GM12872 (cell line): ENCODE measurements around the gene ACSM2B.
"Not testable (repeated sequence)": the region's sequence is repeated elsewhere in the genome, so short reads cannot be mapped to it uniquely, and the experiment has no call there.

Experiments used
- TF ChIP-seq, protein P1 (sequence below): IDR thresholded peaks from 3 replicates; pipeline ENCODE4 v1.5.1; 2011; ENCODE audit warnings: low read depth, mild to moderate bottlenecking, low read length, moderate library complexity; ENCODE audit not compliant: insufficient read depth

The ACSM2B gene, protein sequence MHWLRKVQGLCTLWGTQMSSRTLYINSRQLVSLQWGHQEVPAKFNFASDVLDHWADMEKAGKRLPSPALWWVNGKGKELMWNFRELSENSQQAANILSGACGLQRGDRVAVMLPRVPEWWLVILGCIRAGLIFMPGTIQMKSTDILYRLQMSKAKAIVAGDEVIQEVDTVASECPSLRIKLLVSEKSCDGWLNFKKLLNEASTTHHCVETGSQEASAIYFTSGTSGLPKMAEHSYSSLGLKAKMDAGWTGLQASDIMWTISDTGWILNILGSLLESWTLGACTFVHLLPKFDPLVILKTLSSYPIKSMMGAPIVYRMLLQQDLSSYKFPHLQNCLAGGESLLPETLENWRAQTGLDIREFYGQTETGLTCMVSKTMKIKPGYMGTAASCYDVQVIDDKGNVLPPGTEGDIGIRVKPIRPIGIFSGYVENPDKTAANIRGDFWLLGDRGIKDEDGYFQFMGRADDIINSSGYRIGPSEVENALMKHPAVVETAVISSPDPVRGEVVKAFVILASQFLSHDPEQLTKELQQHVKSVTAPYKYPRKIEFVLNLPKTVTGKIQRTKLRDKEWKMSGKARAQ

DNA sequence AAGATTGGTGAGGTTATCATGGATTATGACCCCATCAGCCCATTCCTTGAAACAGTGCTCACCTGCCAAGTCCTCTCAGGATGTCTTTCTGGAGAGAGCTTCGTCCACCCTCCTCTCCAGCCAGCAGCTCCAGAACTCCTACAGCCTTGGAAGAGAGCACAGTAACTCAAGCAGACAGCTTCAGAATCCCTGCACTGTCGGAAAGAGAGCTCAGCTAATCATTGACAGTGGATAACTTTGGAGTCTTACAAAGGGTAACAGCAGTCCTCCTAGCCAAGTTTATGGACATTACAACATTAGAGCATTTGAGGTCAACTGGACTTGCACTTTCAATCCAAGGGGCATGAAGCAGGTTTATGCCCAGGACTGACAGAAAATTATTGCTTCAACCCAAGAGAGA, at the start of gene ACSM2B:
Gene ACSM2B (minus strand): TSS at position 223 of the 400 bp plus-strand sequence. CDS start 11,522 bp downstream, outside the sequence.
- TF ChIP-seq, protein P1, sequence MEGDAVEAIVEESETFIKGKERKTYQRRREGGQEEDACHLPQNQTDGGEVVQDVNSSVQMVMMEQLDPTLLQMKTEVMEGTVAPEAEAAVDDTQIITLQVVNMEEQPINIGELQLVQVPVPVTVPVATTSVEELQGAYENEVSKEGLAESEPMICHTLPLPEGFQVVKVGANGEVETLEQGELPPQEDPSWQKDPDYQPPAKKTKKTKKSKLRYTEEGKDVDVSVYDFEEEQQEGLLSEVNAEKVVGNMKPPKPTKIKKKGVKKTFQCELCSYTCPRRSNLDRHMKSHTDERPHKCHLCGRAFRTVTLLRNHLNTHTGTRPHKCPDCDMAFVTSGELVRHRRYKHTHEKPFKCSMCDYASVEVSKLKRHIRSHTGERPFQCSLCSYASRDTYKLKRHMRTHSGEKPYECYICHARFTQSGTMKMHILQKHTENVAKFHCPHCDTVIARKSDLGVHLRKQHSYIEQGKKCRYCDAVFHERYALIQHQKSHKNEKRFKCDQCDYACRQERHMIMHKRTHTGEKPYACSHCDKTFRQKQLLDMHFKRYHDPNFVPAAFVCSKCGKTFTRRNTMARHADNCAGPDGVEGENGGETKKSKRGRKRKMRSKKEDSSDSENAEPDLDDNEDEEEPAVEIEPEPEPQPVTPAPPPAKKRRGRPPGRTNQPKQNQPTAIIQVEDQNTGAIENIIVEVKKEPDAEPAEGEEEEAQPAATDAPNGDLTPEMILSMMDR = not testable (repeated sequence)

DNA sequence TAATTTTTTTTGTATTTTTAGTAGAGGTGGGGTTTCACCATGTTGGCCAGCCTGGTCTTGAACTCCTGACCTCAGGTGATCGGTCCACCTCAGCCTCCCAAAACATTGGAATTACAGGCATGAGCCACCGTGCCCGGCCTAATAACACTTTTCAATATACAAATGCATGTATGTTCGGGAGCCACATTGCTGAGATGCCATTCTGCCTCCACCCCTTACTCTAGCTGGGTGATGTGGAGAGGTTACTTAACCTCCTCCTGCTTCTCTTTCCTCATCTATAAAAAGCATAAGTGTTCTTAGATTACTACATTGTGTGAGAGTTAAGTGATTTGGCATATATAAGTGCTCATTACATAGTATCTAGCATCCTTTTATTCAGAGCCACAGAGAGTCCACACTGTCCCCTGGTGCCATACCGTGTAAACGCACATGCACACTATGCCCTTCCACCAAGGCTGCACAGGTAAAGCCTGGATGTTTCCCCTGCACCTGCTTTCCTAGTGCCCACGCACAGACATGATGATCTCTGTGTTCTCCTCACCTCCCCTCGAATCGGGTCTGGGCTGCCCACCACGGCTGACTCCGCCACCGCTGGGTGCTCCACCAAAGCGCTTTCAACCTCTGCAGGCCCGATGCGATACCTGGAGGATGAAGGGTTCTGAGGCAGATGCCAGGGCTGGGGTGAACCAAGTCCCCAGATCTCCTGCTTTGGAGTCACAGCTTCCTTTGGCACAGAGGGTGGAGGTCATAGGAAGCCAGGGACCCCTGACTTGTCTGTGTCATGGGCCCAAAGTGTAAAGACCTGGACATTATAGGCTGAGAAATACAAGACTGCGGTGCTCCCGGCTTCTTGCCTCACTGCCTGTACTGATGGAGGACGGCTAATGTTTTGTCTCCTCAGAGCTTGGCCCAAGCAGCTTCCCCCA, 49.0 kb upstream of the ACSM2B start:
- TF ChIP-seq, protein P1 = no peak

DNA sequence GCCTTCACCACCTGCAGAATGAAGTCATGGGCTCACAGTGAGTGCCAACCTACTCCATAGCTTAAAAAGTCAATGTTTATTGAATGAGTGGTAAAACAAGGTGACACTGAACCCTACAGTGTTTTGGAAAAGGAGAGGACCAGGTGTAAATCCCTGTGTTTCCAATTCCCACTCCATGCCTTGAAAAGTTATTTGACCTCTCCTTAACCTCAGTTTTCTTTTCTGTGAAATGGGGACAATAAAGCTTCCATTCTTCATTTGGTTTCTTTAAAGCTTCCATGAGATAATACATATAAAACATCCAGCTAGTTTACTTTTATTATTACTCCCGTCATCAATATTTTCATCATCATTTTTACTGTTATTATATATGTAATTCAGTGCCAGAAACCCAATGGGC, 48.0 kb upstream of the ACSM2B start:
- TF ChIP-seq, protein P1 = no peak

DNA sequence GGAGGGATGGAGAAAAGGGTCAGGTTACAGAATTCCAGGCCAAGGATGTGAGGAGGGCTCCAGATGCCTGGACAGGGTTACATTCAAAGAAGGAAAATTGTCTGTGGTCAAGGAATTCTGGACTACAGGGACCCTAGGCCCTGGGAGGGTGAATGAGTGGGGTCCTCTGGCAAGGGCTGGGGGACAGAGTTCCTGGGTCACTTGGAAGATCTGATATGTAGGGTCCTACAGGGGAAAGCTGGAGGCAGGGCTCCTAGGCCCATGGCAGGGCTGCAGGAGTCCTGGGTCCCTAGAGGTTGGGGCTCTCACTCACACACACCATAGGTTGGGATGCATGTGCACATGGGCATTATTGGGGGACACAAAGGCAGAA, 46.3 kb upstream of the ACSM2B start:
- TF ChIP-seq, protein P1 = no peak

DNA sequence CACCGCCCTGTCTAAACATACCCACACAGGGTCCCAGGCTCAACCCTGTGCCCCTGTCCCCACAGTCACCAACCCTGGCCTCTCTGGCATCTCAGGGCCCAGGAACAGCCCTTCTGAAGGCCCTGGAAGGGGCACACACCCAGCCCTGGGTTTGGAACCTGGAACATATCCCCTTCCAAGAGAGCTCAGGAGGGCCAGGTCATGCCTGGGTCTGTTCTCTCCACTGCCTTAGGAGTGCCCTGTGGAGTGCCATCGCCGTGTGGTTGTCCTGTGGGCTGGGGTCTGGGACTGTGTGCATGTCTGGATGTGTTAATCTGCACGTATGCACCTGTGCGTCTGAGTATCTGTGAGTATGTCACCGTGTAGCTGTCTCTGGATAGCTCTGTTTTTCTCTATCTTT, 45.2 kb upstream of the ACSM2B start:
- TF ChIP-seq, protein P1 = no peak

DNA sequence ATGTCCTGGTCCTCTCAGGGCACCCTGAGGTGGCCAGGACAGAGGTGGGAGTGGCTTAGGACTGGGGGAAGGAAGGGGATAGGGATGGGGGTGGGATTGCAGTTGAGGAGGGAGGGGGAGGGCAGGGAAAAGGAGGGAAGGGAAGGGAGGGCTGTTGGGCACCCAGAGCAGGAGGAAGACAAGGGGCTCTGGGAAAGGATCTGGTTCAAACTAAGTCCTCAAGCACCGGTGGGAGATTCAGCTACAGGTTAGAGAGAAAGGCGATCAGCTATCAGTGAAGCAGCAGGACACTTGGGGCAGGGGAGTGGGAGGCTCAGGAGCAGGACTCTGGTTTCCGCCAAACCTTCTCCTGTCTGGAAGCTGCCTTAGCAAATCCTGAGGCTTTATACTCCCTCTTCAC, 44.6 kb upstream of the ACSM2B start:
- TF ChIP-seq, protein P1 = no peak

DNA sequence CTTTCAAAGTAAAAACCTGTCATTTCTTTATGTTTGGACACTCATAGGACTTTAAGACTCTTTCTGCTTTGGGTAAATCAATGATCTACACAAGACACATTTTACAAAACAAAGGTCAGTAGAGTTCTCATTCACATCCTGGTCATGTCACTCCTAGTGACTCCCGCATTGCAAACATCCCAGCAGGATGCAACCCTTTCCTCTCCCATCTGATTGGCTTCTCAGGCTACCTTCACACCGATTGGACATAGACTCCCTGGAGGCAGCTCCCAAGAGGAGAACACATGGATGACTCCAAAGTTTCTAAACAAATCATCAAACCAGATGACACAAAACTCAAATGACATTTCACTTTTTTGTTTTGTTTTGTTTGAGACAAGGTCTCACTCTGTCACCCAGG, 43.8 kb upstream of the ACSM2B start:
- TF ChIP-seq, protein P1 = no peak
